ENCODE results near the gene GLT1D1.

- TF ChIP-seq, protein P1, sequence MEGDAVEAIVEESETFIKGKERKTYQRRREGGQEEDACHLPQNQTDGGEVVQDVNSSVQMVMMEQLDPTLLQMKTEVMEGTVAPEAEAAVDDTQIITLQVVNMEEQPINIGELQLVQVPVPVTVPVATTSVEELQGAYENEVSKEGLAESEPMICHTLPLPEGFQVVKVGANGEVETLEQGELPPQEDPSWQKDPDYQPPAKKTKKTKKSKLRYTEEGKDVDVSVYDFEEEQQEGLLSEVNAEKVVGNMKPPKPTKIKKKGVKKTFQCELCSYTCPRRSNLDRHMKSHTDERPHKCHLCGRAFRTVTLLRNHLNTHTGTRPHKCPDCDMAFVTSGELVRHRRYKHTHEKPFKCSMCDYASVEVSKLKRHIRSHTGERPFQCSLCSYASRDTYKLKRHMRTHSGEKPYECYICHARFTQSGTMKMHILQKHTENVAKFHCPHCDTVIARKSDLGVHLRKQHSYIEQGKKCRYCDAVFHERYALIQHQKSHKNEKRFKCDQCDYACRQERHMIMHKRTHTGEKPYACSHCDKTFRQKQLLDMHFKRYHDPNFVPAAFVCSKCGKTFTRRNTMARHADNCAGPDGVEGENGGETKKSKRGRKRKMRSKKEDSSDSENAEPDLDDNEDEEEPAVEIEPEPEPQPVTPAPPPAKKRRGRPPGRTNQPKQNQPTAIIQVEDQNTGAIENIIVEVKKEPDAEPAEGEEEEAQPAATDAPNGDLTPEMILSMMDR (IDR thresholded peaks at IDR 0.05), result no peak
- TF ChIP-seq POLR2A (IDR thresholded peaks at IDR 0.05), result no peak
These were observed 35.9 kb upstream of the GLT1D1 start for GRCh38 chr12:128817111-128818015.
